Activated CD4-positive, alpha-beta memory T cell treated with anti-CD3 and anti-CD28 coated beads for 36 hours (primary cell): ENCODE measurements around the gene MGAT1. TPM values are rescaled to one million over a fixed set of nuclear protein-coding genes. Genes with fewer than 3 reads are reported as not detected.
"Not testable (repeated sequence)": the region's sequence is repeated elsewhere in the genome, so short reads cannot be mapped to it uniquely, and the experiment has no call there.

Experiments used
- CTCF ChIA-PET: fragments of 350-600 bp; sonication (Branson Sonifier 250); formaldehyde crosslinking; loops from one replicate; lab custom pipeline; 2021; ENCODE audit warnings: antibody characterized with exemption, inconsistent platforms; lab: Charles Lee
- POLR2A ChIA-PET: fragments of 350-600 bp; sonication (Branson Sonifier 250); formaldehyde crosslinking; loops from one replicate; lab custom pipeline; 2021; ENCODE audit warnings: antibody characterized with exemption; lab: Charles Lee
- DNase-seq: peaks from one replicate; pipeline ENCODE4 v3.0.0-alpha.2; 2020
- H3K27ac Mint-ChIP-seq: one replicate; pipeline ENCODE4 v1.8.0; 2021; ENCODE audit warnings: mixed read lengths
- H3K27me3 Mint-ChIP-seq: one replicate; pipeline ENCODE4 v1.8.0; 2021; ENCODE audit warnings: mixed read lengths
- H3K36me3 Mint-ChIP-seq: one replicate; pipeline ENCODE4 v1.8.0; 2021; ENCODE audit warnings: mixed read lengths
- H3K4me1 Mint-ChIP-seq: one replicate; pipeline ENCODE4 v1.8.0; 2021; ENCODE audit warnings: low read depth, mixed read lengths
- H3K4me3 Mint-ChIP-seq: one replicate; pipeline ENCODE4 v1.8.0; 2021; ENCODE audit warnings: mild to moderate bottlenecking, mixed read lengths
- H3K9me3 Mint-ChIP-seq: one replicate; pipeline ENCODE4 v1.8.0; 2021; ENCODE audit warnings: mixed read lengths
- intact Hi-C: fragments of 100-400 bp; cut with micrococcal nuclease; formaldehyde crosslinking; loops from one replicate; pipeline ENCODE4 v1.15.1; 2023
- total RNA-seq, 2 experiments: library from RNA; stranded (reverse); gene quantifications; one replicate each; pipeline ENCODE4 v1.2.3, GENCODE V29; 2021

MGAT1 gene
- total RNA-seq, 2 experiments from 2014 or later = 101 to 106 TPM

GRCh38 chr5:180832638-180833068 is 30.0 kb upstream of the MGAT1 start:
- intact Hi-C loops = loop anchor here (1.0 kb wide), 2 partner anchors 22 to 29 kb away; no protein-coding TSS in a partner anchor
- H3K36me3 Mint-ChIP-seq = peaks cover 41% of the 10 kb centered on the region

GRCh38 chr5:180831139-180832093 is 28.8 kb upstream of the MGAT1 start:
- H3K36me3 Mint-ChIP-seq = peaks cover 38% of the 10 kb centered on the region
- ChIA-PET CTCF (interaction anchor here (1.0 to 4.0 kb wide), 10 partner anchors 13 to 212 kb away, joined by 3 to 32 read pairs (median 7); partner anchors contain the start of gene MGAT1), POLR2A (interaction anchor here (0.6 to 4.4 kb wide), 12 partner anchors 17 to 430 kb away, joined by 3 to 44 read pairs (median 6); partner anchors contain the start of genes MGAT1, RACK1, TRIM52 and ZFP62)
- peak overlapping the region; percentile 99 for H3K27ac Mint-ChIP-seq
- H3K4me3 Mint-ChIP-seq = peak overlapping the region; percentile 99
- peaks cover 39% of the 10 kb centered on the region for H3K4me1 Mint-ChIP-seq
- peaks cover 7% of the 10 kb centered on the region for H3K9me3 Mint-ChIP-seq
- intact Hi-C loops = loop anchor here (1.0 kb wide), 3 partner anchors 21 to 29 kb away; no protein-coding TSS in a partner anchor
- DNase-seq = peak; percentile 86
- no peaks in the 10 kb centered on the region for H3K27me3 Mint-ChIP-seq

More at GRCh38 chr5:180832638-180833068, 30.0 kb upstream of the MGAT1 start:
- CTCF ChIA-PET = interaction anchor here (1.5 to 4.0 kb wide), 2 partner anchors 25 to 31 kb away, joined by 8 to 32 read pairs; partner anchors contain the start of gene MGAT1
- Mint-ChIP-seq H3K27me3 (no peaks in the 10 kb centered on the region), H3K27ac (peak overlapping the region; percentile 99), H3K4me3 (peak overlapping the region; percentile 99), H3K4me1 (peaks cover 36% of the 10 kb centered on the region), H3K9me3 (peaks cover 7% of the 10 kb centered on the region)
- POLR2A ChIA-PET = interaction anchor here (1.2 to 4.4 kb wide), 4 partner anchors 21 to 429 kb away, joined by 5 to 44 read pairs (median 32); partner anchors contain the start of genes MGAT1 and ZFP62
- peak; percentile 74 for DNase-seq

DNA sequence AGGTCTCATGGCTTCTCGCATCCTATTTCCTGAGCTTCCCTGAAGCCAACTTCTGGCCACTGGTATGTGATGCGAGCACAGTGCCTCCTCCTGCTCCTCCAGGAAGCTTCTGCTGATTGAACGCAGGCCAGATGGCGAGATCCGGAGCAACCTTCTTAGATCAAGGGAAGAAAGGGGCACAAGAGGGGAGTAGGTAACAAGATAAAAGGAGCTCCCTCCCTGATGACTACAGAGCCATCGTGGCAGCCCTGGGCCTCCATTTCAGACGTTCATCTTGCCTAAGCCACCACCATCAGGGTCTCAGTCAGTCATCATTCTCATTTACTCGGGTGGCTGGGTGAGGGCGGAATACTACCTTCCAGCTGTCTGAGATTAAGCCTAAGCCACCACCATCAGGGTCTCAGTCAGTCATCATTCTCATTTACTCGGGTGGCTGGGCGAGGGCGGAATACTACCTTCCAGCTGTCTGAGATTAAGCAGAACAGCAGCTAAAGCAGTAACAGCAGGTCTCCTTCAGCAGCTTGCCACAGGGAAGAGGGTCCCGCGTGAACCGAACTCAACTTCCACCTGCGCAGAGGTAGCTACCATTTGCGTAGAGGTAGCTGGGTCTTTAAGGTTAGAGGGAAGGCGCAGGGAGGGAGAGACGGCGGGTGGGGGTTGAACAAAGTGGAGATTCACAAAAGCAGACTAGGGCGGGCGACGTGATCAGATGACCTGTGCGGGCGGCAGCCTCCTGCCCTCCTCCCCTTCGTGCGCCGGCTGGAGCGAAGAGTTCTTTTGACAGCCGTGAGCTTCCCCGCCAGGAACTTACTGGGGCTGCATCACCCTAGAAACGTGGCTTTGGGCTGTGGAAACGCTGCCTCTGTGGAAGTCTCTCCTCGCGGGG is 27.9 kb upstream of the MGAT1 start:
- peak overlapping the region; percentile 99 for H3K27ac Mint-ChIP-seq
- ChIA-PET POLR2A (interaction anchor here (0.6 to 4.4 kb wide), 10 partner anchors 14 to 431 kb away, joined by 3 to 44 read pairs (median 6); partner anchors contain the start of genes MGAT1, TRIM52 and ZFP62), CTCF (interaction anchor here (0.6 to 4.0 kb wide), 16 partner anchors 9 to 361 kb away, joined by 3 to 32 read pairs (median 4); partner anchors contain the start of gene MGAT1)
- no peaks in the 10 kb centered on the region for H3K27me3 Mint-ChIP-seq
- intact Hi-C loops = loop anchor here (1.0 kb wide), 1 partner anchor 30 kb away; no protein-coding TSS in a partner anchor
- peaks cover 48% of the 10 kb centered on the region for H3K4me1 Mint-ChIP-seq
- peaks cover 37% of the 10 kb centered on the region for H3K36me3 Mint-ChIP-seq
- peak; percentile 78 for DNase-seq
- H3K4me3 Mint-ChIP-seq = peak overlapping the region; percentile 99
- H3K9me3 Mint-ChIP-seq = peaks cover 7% of the 10 kb centered on the region

DNA sequence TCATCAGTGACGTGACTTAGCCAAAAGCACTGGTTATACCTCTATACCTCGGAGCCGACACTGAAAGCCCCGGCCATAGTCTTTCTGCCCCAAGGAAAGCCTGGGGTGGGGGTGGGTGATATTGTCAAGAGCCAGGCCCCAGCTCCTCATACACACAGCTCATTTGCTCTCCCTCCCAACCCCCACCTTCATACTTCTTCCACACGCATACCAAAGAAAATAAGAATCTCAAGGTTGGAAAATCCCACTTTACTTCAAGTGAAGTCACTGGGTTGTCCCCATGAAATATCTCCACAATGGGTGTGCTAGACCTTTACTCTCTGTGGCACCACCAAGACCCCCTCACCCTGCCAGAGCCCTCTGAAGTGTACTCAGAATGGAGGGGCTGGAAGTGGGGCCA is 27.1 kb upstream of the MGAT1 start:
- peaks cover 7% of the 10 kb centered on the region for H3K9me3 Mint-ChIP-seq
- no peaks in the 10 kb centered on the region for H3K27me3 Mint-ChIP-seq
- POLR2A ChIA-PET = interaction anchor here (0.6 to 4.4 kb wide), 7 partner anchors 13 to 432 kb away, joined by 4 to 44 read pairs (median 7); partner anchors contain the start of genes MGAT1 and TRIM52
- peaks cover 31% of the 10 kb centered on the region for H3K36me3 Mint-ChIP-seq
- H3K27ac Mint-ChIP-seq = peak overlapping the region; percentile 99
- no peak for DNase-seq
- CTCF ChIA-PET = interaction anchor here (0.9 to 4.0 kb wide), 12 partner anchors 9 to 362 kb away, joined by 3 to 32 read pairs (median 4); partner anchors contain the start of gene MGAT1
- peak overlapping the region; percentile 99 for H3K4me3 Mint-ChIP-seq
- peaks cover 51% of the 10 kb centered on the region for H3K4me1 Mint-ChIP-seq
- intact Hi-C loops = no loop called here

GRCh38 chr5:180828756-180829531 is 26.3 kb upstream of the MGAT1 start:
- H3K27ac Mint-ChIP-seq, H3K9me3 Mint-ChIP-seq, H3K27me3 Mint-ChIP-seq, intact Hi-C loops, DNase-seq: not testable (repeated sequence)
- peaks cover 24% of the 10 kb centered on the region for H3K36me3 Mint-ChIP-seq
- CTCF ChIA-PET = interaction anchor here (1.2 to 4.0 kb wide), 4 partner anchors 16 to 362 kb away, joined by 3 to 32 read pairs (median 16); partner anchors contain the start of gene MGAT1
- POLR2A ChIA-PET = interaction anchor here (1.8 to 4.4 kb wide), 3 partner anchors 18 to 433 kb away, joined by 6 to 44 read pairs (median 38); partner anchors contain the start of genes MGAT1 and TRIM52
- peak overlapping the region; percentile 25 for H3K4me3 Mint-ChIP-seq
- H3K4me1 Mint-ChIP-seq = peaks cover 48% of the 10 kb centered on the region

- H3K9me3 Mint-ChIP-seq, intact Hi-C loops, H3K27ac Mint-ChIP-seq, DNase-seq, POLR2A ChIA-PET, H3K4me3 Mint-ChIP-seq, H3K27me3 Mint-ChIP-seq: not testable (repeated sequence)
- Mint-ChIP-seq H3K4me1 (peaks cover 35% of the 10 kb centered on the region), H3K36me3 (peaks cover 24% of the 10 kb centered on the region)
- CTCF ChIA-PET = interaction anchor here (0.8 kb wide), 1 partner anchor 380 kb away, joined by 3 read pairs; no protein-coding TSS in a partner anchor
These were observed 24.8 kb upstream of the MGAT1 start for GRCh38 chr5:180827374-180827773.

DNA sequence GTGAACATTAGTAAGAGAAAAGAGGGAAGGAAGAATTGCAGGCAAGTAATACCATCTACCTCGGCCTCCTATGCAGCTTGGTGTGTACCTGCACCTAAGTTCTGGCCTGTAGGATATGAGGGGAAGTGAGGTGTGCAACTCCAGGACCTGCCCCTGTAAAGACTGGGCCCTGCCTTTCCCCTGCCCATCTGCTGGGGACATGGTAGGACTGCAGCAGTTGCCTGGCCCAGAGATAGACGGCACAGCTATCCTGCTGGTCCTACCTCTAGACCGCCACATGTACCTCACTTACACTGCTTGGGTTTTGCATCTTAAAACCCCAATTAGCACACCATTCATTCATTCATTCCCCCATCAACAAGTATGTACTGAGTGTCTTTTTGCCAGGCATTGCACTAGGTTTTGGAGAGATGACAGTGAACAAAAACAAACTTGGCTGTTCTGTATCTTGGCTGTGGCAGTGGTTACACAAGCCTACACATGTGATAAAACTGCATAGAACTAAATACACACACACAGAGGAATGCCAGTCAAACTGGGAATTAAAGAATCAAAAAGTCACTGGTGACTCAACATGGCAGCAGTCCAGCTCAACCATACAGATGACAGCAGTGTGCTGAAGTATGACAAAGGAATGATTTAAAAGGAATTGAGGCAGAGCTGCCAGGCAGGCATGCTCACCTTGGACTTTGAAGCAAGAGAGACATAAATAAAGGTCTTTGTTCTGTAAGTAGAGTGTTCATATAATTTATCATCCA is 23.3 kb upstream of the MGAT1 start:
- Mint-ChIP-seq H3K4me3 (no peak overlapping the region), H3K9me3 (peaks cover 7% of the 10 kb centered on the region), H3K36me3 (peaks cover 20% of the 10 kb centered on the region), H3K27ac (peak overlapping the region; percentile 64), H3K4me1 (peaks cover 34% of the 10 kb centered on the region), H3K27me3 (no peaks in the 10 kb centered on the region)
- peak; percentile 79 for DNase-seq
- ChIA-PET CTCF (interaction anchor here (0.7 to 1.9 kb wide), 5 partner anchors 8 to 43 kb away, joined by 3 to 5 read pairs (median 4); no protein-coding TSS in a partner anchor), POLR2A (interaction anchor here (1.5 to 2.4 kb wide), 4 partner anchors 10 to 26 kb away, joined by 4 to 11 read pairs (median 6); partner anchors contain the start of gene MGAT1)
- intact Hi-C loops = loop anchor here (1.0 kb wide), 1 partner anchor 12 kb away; no protein-coding TSS in a partner anchor

GRCh38 chr5:180824630-180825476 is 22.2 kb upstream of the MGAT1 start:
- ChIA-PET POLR2A (interaction anchor here (1.5 to 2.4 kb wide), 3 partner anchors 9 to 22 kb away, joined by 4 to 11 read pairs (median 8); partner anchors contain the start of gene MGAT1), CTCF (interaction anchor here (1.7 to 1.9 kb wide), 2 partner anchors 12 to 44 kb away, joined by 4 to 5 read pairs; no protein-coding TSS in a partner anchor)
- Mint-ChIP-seq H3K27ac (no peak overlapping the region), H3K9me3 (peaks cover 4% of the 10 kb centered on the region), H3K4me1 (peaks cover 28% of the 10 kb centered on the region), H3K4me3 (no peak overlapping the region), H3K36me3 (peaks cover 10% of the 10 kb centered on the region), H3K27me3 (no peaks in the 10 kb centered on the region)
- intact Hi-C loops = no loop called here
- no peak for DNase-seq
